ENCODE data around the gene SUV39H1.

Gene SUV39H1

DNA sequence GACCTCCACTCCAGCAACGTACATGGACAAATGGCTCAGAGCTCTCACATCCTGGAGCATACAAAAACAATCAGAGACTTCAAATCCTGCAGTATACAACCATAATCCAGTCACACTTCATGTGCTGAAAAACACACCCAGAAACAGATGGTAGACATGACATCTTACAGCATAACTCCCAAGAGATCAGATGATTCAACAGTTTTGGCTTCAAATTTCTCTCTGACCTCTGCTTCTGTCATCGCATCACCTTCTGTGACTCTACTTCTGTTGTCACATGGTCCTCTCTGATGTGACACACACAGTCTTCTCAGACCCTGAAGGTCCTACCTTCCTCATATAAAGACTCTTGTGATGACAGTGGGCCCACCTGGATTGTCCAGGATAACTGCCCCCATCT, 18.5 kb downstream of the SUV39H1 start:
- DNase-seq (ENCODE audit: low read depth), result no peak

DNA sequence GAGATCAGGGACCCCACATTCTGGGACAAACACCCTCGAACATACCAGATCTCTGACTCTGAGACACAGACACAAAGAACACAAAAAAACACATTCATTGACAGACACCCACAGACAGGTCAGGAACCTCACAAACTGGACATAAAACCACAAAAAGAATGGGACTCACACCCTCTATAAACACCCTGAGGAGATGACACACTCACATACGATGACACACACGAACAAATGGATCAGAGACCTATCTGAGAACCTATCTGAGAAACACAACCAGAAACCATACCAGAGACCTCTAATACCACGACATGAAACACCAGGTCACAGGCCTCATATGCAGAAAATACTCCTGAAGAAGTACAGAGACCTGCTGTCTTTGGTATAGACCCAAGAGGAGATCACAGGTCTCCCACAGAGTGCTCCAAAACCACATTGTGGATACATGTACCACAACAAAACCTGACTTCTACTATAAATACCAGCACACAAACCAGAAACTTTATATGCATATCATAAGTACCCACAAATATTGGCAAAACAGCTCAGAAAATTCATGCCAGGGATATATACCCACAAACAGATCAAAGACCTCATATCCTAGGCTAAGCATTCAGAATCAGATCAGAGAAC, 19.5 kb downstream of the SUV39H1 start:
- no peak for DNase-seq (ENCODE audit: low read depth)

DNA sequence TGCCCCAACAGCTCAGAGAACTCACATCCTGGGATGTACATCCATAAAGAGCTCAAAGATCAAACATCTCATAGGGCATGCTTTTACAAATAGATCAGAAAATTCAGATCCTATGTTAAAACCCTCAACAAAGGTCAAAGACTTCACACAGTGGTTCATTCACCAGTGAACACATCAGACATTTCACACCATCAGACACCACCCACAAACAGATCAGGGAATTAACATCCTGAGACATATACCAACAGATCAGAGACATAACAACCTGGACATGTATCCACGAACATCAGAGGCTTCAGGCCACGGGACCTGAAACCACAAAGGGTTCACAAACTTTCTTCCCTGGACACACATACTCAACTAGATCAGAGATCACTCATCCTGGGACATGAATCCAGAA, 23.4 kb downstream of the SUV39H1 start:
- DNase-seq (ENCODE audit: low read depth), result no peak

DNA sequence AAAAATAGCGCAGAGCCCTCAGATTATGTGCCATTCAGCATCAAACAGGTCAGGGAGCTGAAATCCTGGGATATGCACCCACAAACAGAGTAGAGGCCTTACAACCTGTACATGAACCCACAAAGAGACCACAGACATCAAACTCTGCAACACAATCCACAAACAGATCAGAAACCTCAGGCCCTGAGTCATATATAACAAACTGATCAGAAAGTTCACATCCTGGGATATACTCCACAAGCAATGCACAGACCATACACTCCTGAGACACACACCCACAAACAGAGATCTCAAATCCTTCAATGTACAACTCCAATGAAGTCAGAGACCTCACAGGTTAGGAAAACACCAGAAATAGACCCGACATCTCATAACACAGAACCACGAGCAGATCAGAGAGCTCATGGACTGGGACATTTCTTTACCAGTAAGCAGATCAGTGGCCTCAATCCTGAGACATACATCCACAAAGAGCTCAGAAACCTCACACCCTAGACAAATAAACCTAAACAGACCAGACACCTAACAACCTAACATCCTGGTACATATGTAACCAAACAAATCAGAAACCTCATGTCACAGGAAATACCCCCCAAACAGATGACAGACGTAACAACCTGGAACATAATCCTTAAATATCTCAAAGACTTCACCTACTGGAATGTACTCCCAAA, 24.2 kb downstream of the SUV39H1 start:
- no peak for DNase-seq (ENCODE audit: low read depth)

DNA sequence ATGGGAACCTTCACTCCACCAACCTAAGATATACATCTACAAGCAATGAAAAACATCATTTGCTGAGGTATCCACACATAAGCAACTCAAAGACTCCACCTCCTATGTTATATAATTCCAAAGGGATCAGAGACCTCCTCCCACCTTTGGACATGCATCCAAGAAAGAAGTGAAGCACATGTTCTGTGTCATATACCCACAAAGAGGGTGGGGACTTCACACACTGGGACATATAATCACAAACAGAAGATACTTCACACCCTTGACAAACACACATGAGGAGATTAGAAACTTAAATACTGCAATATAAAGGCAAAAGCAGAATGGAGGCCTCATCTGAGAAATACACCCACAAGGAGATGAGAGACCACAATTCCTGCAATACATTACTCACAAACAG, 25.4 kb downstream of the SUV39H1 start:
- no peak for DNase-seq (ENCODE audit: low read depth)

DNA sequence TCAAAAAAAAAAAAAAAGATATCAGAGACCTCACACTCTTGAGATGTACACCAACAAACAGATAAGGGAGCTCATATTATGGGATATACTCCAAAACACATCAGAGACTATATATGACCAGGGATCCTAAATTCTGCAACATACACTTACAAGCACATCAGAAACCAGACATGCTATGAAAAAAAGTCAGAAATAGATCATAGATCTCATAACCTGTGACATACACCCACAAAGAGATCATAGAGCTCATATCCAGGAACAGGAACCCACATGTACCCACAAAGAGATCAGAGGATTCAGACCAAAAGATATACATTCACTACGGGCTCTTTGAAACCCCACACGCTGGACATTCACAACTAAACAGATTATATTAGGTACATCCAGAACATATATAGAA, 30.1 kb downstream of the SUV39H1 start:
- no peak for DNase-seq (ENCODE audit: low read depth)

DNA sequence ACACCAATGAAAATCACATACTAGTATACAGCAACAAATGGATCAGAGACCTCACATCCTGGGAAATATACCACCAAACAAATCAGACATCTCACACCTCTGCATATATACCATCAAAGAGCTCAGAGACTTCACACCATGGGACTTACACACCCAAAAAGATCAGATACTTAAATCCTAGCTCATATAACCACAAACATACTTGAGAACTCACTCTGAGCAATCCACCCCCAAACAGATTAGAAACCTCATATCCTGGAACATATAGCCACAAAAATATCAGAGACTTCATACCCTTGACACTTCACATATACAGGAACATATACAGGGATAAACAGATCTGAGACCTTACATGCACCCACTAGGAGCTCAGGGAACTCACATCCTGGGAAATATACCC, 32.1 kb downstream of the SUV39H1 start:
- no peak for DNase-seq (ENCODE audit: low read depth)

DNA sequence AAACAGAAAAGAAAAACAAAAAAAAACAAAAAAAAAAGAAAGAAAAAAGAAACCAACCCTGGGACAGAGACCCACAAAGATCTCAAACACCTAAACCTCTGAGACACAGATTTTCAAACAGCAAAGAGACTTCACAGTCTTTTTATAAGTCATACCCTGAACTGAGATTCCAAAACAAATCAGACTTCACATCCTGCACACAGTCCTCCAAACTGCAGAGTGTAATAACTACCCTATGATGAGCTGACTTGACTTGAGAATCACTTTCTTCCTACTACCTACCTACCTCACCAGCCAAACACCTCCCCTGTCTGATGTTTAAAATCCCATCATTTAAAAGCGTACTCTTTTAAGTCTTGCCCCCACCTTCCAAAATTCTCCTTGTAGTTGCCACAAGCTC, 39.8 kb downstream of the SUV39H1 start:
- DNase-seq (ENCODE audit: low read depth), result no peak

DNA sequence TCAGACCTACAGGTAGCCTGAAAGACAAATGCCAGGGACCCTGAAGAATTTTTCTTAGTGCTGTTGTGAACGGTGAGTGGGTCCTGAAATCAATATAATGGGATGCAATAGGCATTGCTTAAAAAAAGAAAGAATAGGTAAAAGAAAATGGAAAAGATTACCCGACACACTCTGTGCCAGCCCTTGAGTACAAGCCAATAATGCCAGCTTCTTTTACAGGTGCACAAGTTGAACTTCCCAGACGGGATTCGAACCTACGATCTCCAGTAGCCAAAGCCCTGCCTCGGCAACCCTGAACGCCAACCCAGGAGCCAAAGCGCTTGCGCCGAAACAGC, 40.3 kb downstream of the SUV39H1 start:
- DNase-seq (ENCODE audit: low read depth), result no peak

DNA sequence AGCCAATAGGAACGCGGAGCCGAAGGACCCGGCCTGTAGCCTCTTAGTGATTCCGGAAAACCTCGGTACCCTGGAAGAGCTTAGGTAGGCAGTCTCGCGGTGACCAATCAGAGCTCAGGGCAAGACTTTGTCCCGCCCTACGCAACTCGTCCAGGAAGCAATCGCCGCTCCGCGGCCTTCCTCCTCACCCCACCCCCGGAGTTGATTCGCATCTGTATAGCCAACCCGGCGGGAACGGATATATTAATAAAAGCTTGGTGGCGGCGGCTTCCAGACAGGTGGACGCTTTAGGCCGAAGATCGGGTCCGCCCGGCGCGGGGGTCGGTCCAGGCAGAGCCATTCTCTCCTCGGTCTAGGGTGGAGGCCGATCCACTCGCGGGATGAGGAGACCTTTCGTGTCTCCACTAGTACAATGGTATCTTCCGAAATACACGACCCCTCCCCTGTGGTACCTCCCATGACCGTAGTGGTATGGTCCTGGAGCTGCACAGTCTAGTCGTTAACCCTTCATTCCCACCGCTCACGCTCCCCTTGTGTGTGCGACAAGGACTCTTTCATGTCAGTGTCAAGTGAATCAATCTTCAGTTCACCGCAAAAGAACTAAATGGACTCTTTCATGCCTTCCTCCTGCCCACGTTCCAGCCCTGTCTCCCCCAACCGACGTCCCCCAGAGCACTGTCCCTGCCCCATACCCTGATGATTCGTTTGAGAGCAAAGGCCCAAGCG, 40.8 kb downstream of the SUV39H1 start:
- DNase-seq (ENCODE audit: low read depth), result peak; percentile 51

DNA sequence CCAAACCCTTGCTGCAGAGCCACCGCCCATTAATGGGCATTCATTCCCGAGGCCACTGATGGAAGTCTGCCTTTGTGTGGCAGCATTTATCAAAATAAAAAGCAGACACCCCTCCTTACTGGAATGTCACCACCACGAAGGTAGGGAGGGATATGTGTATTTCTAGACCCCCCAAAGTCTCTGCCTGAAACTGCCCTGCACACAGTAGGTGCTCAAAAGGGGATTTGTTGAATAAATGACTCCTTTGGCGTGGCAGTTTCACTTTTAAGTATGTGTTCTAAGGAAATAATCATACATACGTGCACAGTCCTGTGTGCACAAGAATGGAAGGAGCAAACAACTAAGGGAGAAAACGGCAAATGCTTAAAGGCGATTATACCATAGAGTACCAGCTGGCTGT, 41.4 kb downstream of the SUV39H1 start:
- no peak for DNase-seq (ENCODE audit: low read depth)

DNA sequence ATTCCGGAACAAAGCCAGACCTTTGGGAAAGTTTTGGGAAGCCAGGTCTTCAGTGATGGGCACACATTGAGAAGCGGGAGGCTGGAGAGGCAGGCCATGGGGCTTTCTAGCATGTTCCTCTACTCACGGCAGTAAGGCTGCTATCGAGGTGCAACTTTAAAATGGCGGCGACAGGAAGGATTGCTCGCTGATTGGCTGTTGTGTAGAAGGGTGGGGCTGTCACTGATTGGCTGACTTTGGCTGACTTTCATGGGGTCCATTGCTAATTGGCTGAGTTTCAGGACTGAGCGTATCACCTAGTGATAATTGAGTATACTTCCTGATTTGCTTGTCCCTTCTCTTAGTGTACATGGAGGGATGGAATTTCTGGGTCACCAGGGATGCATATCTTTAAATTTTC, 45.3 kb downstream of the SUV39H1 start:
- DNase-seq (ENCODE audit: low read depth), result no peak

DNA sequence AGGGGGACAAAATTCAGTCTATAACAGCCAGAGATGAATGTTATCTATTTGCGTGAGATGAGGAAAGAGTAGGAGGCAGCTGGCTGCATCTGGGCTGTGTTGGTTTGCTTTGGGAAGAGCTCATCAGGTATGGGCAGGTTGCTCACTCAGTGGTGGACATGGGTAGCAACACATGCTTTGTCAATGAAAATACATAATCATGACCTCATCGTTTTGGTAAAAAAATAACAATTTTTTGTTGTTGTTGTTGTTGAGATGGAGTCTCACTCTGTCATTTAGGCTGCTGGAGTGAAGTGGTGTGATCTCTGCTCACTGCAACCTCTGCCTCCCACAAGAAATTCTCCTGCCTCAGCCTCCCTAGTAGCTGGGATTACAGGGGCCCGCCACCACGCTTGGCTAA, 48.7 kb downstream of the SUV39H1 start:
- DNase-seq (ENCODE audit: low read depth), result no peak

DNA sequence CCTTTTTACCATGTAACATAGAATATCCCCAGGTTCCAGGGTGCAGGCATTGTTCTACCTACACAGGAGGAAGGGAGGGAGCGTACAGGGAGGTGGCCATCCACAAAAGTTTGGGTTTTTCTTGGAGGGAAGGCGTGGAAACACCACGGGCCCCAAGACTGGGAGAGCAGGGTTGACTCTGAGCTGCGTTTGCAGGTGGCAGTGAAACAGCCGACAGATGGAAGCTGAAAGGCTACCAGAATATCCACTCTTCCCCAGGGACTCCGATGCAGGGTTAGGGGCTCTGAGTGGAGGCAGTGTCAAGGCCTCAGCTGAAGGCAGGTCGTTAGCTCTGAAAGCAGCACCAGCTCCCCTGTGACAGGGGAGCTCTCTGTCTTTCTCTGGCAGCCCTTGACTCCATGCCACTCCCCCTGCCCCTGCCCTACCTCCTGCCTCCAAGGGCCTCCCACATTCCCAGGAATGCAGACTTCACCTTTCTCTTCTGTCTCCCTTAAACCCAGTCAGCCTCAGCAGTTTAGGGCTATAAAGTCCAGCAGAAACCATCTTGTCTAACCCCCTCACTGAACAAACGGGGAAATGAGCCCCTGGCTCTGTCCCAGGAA, 51.0 kb downstream of the SUV39H1 start:
- DNase-seq (ENCODE audit: low read depth), result no peak

DNA sequence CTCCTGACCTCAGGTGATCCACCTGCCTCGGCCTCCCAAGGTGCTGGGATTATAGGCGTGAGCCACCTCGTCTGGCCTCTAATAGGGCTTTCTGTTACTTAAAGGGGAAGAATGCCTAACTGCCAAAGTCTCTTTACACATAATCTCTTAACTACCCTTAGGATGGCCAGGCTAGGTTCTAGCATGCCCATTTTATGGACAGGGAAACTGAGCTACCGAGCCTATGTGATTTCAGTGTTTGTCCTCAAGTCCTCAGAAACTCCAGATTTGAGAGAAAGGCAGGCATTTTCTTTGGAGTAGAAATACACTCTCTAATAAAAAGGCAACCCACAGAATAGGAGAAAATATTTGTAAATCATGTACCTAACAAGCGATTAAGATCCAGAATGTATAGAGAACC, 52.6 kb downstream of the SUV39H1 start:
- no peak for DNase-seq (ENCODE audit: low read depth)

DNA sequence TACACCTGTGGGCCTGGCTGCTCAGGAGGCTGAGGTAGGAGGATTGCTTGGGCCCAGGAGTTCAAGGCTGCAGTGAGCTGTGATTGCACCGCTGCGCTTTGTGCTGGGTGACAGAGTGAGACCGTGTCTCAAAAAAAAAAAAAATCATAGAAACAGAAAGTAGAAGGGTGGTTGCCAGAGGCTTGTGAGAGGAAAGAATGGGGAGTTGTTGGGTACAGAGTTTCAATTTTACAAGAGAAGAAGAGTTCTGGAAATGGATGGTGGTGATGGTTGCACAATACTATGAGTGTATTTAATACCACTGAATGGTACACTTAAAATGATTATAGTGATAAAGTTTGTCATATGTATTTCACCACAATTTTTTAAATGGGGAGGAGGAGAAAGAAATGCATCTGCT, 54.8 kb downstream of the SUV39H1 start:
- DNase-seq (ENCODE audit: low read depth), result no peak

DNA sequence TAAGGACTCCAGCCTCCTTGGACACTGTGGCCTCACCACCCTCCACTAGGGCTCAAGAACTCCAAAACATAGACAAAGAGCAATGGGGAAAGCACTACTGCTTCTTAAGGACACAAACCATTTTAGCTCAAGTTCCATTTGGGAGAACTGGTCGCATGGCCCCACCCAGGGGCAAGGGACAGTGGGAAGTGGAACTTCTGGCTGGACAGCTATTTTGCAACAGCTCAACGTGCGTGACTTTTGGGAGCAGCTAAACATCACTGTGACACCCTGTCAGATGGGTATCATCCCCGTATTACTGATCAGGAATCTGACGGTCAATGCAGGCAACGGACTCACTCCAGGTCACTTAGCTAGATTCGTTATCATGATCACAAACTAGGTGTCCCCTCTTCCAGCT, 56.0 kb downstream of the SUV39H1 start:
- DNase-seq (ENCODE audit: low read depth), result no peak

DNA sequence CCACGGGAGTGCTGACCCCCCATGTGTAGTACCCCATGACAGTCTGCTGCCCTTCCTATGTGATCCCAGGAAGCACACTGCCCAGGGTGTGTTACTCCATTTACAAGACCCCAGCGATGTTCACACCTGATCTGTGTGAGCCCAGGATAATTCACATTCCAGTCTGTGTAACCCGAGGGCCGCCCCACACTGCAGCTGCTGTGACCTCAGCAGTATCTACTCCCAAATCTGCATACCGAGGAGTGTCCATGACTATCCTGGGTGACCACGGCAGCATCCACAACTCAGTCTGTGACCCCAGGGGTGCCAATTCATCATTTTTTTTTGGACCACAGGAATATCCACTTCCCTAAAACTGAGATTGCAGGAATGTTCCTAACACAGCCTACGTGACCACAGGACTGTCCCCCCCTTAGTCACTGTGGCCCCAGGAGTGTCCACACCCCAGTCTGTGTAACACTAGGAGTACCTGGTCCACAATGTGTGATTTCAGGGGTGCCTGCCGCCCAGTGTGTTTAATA, 57.2 kb downstream of the SUV39H1 start:
- no peak for DNase-seq (ENCODE audit: low read depth)

DNA sequence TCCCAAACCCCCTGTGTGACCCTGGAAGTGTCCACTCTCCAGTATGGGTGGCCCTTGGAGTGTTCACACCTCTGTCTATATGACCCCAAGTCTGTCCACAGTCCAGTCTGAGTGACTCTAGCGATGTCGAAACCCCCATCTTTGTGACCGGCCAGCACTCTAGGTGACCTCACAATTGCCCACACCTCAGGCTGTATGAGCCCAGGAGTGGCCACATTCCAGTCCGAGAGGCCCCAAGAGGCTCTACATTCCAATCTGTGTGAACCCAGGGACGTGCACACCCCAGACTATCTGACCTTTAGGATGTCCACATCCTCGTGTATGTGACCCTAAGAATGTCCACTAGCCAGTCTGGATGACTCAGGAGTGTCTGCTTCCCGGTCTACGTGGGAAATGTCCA, 57.7 kb downstream of the SUV39H1 start:
- DNase-seq (ENCODE audit: low read depth), result no peak
